AG09309 (cell line): ENCODE results near the gene EHMT1.
"Not testable (repeated sequence)": the region's sequence is repeated elsewhere in the genome, so short reads cannot be mapped to it uniquely, and the experiment has no call there.

Source experiments
- DNase-seq: peaks from one replicate; pipeline ENCODE4 v3.0.0-alpha.2; 2010; ENCODE audit warnings: low read depth
- H3K4me3 ChIP-seq: 2 replicates; pipeline ENCODE4 v1.5.1; 2011; ENCODE audit warnings: mild to moderate bottlenecking, low read depth, low read length, moderate library complexity; ENCODE audit not compliant: control insufficient read depth
- CTCF ChIP-seq: IDR thresholded peaks from 2 replicates; pipeline ENCODE4 v1.5.1; 2011; ENCODE audit warnings: mild to moderate bottlenecking, low read depth, low read length, inconsistent platforms; ENCODE audit not compliant: insufficient read depth, control insufficient read depth; ENCODE audit errors: missing control alignments

Gene EHMT1

GRCh38 chr9:137590469-137591383 is 28.1 kb upstream of the EHMT1 start, which contains the start of gene ZMYND19:
Gene ZMYND19 (minus strand): TSS chr9:137590512. CDS start chr9:137590263, 249 bp downstream.
- TF ChIP-seq CTCF: no peak
- DNase-seq: no peak
- peak within 1 kb of the TSS; percentile 75 for H3K4me3 ChIP-seq

- TF ChIP-seq CTCF: no peak
- no peak overlapping the region for H3K4me3 ChIP-seq
- DNase-seq: no peak
Observed at GRCh38 chr9:137592767-137593166, 26.0 kb upstream of the EHMT1 start.

GRCh38 chr9:137593176-137593575 is 25.6 kb upstream of the EHMT1 start:
- H3K4me3 ChIP-seq: no peak overlapping the region
- no peak for DNase-seq
- no peak for TF ChIP-seq CTCF

GRCh38 chr9:137596577-137596976 is 22.2 kb upstream of the EHMT1 start:
- DNase-seq, H3K4me3 ChIP-seq: not testable (repeated sequence)

- no peak overlapping the region for H3K4me3 ChIP-seq
- no peak for DNase-seq
- no peak for TF ChIP-seq CTCF
Observed at GRCh38 chr9:137598943-137599342, 19.9 kb upstream of the EHMT1 start.

- no peak for TF ChIP-seq CTCF
- no peak for DNase-seq
- H3K4me3 ChIP-seq: no peak overlapping the region
Observed at GRCh38 chr9:137602661-137603060, 16.1 kb upstream of the EHMT1 start.

- no peak for DNase-seq
- no peak for TF ChIP-seq CTCF
- no peak overlapping the region for H3K4me3 ChIP-seq
Observed at GRCh38 chr9:137603879-137604278, 14.9 kb upstream of the EHMT1 start.
